ENCODE measurements around the gene KIRREL1.

Gene KIRREL1

DNA sequence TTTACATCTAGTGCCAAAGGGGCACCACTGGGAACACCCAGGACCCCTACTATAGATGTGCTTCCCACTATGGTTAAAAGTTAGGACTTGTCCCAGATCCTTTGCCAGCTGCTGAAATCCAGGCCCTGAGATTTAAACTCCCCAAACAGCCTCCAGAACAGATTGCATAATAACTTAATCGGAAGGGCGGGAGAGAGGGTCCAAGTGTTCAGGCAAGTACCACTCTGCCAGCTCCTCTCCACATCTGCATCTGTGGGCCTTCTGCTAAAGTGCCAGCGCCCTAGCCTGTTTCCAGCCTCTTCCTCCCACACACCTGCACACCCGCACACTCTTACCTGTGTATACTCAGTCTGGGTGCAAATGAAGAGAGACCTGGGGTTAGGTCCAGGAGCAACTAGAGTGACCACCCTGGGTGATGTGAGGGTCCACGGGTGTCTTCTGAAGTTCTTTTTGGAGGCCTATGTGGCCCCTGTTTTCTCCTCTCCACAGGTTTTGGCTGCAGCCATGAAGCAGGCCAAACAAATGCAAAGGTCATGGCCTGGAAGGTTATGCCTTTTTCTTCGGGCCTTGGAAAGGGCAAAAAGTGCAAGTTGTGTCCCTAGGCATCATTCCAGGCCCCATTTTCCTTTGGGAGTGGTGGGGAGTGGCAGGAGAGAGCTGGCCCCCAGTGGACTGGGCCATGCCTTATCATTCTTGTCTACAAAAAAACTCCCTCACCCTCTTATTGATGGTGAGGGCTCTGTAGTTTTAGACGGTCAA, 29.3 kb downstream of the KIRREL1 start:
- Mint-ChIP-seq H3K9me3 (no peaks in the 10 kb centered on the region), H3K27me3 (peaks cover 27 to 41% of the 10 kb centered on the region in 2 donors), H3K27ac (no peak overlapping the region), H3K36me3 (no peaks in the 10 kb centered on the region), H3K4me1 (no peaks in the 10 kb centered on the region), H3K4me3 (no peak overlapping the region)
- no peak for DNase-seq
- ATAC-seq (replicated peaks), result no peak

DNA sequence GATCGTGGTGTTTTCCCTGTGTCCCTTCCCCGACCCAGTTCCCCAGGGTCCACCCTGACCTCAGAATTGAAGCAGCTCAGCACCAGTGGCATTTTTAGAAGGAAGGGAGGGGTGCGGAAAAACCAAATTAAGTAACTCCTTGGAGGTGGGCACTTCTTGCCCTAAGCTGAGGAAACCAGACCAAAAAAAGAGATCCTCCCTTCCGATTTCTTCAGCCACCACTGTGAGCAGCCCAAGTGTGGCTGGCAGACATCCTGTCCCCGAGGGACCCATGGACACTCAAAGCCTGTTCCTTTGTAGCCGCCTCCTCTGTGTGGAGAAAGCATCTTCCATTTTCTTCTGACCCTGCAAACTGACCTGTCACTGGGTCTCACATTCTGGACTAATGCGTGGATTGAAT, 31.3 kb downstream of the KIRREL1 start:
- H3K9me3 Mint-ChIP-seq, result no peaks in the 10 kb centered on the region
- ATAC-seq (replicated peaks), result no peak
- no peak overlapping the region for H3K4me3 Mint-ChIP-seq
- H3K36me3 Mint-ChIP-seq, result no peaks in the 10 kb centered on the region
- DNase-seq, result no peak
- H3K27ac Mint-ChIP-seq, result no peak overlapping the region
- H3K27me3 Mint-ChIP-seq, result peaks cover 19 to 21% of the 10 kb centered on the region in 2 donors
- no peaks in the 10 kb centered on the region for H3K4me1 Mint-ChIP-seq

DNA sequence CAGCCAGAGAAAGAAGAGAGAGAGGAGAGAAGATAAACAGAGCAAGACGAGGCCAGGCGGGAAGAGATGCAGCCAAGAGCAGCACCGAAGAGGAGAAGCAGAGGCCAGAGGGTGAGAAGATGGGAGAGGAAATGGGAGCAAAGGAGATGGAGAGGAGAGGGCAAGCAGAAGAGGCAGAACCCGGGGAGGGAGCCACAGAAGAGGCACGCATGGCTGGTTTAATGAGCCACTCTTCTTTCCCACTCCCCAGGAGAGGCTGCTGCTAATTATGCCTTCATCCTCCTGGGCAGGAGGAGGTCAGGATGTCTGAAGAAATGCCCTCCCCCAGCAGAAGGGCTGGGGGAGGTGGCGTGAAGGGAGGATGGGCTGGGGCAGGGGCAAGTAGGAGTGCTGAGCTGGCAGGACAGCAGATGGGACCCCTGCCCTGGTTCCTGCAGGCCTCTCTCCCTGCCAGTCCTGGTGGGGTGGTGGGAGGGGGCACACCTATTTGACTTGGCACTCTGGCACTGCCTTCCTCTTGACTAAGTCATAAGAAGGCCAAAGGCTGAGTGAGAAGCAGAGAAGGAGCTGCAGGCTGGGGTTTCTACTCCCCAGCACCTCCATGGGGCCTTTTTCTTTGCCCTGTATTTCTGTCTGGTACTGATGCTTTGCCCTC, 32.3 kb downstream of the KIRREL1 start:
- peak overlapping the region; percentile 3 for H3K27ac Mint-ChIP-seq
- H3K27me3 Mint-ChIP-seq, result peaks cover 14 to 19% of the 10 kb centered on the region in 2 donors
- H3K36me3 Mint-ChIP-seq, result no peaks in the 10 kb centered on the region
- H3K4me1 Mint-ChIP-seq, result no peaks in the 10 kb centered on the region
- no peak for DNase-seq
- no peak overlapping the region for H3K4me3 Mint-ChIP-seq
- no peaks in the 10 kb centered on the region for H3K9me3 Mint-ChIP-seq
- ATAC-seq (replicated peaks), result no peak

DNA sequence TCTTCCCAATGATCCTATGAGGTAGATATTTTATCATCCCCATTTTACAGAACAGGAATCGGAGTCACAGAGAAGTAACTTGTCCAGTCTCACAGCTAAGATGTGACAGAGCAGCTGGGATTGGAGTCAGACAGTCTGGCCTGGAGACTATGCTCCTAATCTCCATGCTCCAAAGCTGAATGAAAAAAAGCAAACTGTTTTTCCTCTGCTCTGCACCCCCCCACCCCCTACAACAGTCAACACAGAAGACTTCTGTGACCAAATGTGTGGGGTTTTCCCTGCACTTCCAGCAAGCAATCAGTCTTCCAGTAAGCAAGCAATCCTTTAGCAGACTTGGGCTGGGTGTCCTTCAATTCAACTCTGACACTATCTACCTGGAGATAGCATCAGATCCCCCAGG, 33.2 kb downstream of the KIRREL1 start:
- DNase-seq, result no peak
- no peaks in the 10 kb centered on the region for H3K9me3 Mint-ChIP-seq
- H3K27ac Mint-ChIP-seq, result no peak overlapping the region
- peaks cover 21 to 23% of the 10 kb centered on the region in 2 donors for H3K27me3 Mint-ChIP-seq
- H3K4me3 Mint-ChIP-seq, result no peak overlapping the region
- peaks cover 0 to 1% of the 10 kb centered on the region in 2 donors for H3K4me1 Mint-ChIP-seq
- no peaks in the 10 kb centered on the region for H3K36me3 Mint-ChIP-seq
- no peak for ATAC-seq (replicated peaks)

DNA sequence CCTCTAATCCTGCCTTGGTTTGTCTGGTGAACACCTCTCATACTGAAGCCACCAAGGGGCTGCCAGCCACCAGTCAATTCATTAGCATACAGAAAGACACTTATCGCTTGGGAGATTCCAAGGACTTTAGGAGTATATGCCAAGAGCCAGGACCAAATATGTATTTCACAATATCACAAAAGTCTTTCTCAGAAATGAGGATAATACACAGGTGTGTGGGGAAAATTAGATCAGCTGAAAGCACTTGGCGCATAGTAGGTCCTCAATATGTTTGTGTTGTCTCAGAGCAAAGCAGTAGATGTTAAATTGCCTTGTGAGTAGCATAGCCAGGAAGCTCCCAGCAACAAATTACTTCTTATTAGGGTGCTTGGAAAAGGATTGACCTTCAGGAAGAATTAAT, 34.1 kb downstream of the KIRREL1 start:
- no peaks in the 10 kb centered on the region for H3K9me3 Mint-ChIP-seq
- ATAC-seq (replicated peaks) (no peak), DNase-seq (no peak)
- no peak overlapping the region for H3K27ac Mint-ChIP-seq
- peaks cover 0 to 1% of the 10 kb centered on the region in 2 donors for H3K4me1 Mint-ChIP-seq
- H3K4me3 Mint-ChIP-seq, result no peak overlapping the region
- no peaks in the 10 kb centered on the region for H3K36me3 Mint-ChIP-seq
- peaks cover 27% of the 10 kb centered on the region in 2 donors for H3K27me3 Mint-ChIP-seq

DNA sequence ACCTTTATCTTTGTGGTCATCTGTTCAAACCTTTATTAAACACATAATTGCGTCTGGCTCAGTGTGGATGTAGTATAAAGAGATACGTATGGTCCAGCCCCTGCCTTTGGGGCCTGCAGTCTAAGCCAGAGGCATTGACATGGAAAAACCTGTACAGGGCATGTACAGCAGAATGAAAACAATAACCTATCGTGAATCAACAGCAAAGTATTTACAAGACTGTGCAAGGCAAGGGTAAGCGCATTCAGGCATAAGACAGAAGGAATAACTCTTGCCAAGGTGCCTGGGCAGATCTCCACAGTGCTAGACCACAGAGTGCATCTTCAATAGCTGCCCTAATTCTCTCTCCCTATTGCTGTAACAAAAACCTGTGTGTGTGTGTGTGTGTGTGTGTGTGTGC, 35.5 kb downstream of the KIRREL1 start:
- no peak overlapping the region for H3K27ac Mint-ChIP-seq
- no peak for DNase-seq
- no peak overlapping the region for H3K4me3 Mint-ChIP-seq
- peaks cover 24 to 33% of the 10 kb centered on the region in 2 donors for H3K27me3 Mint-ChIP-seq
- H3K4me1 Mint-ChIP-seq, result peaks cover 0 to 1% of the 10 kb centered on the region in 2 donors
- H3K9me3 Mint-ChIP-seq, result no peaks in the 10 kb centered on the region
- no peaks in the 10 kb centered on the region for H3K36me3 Mint-ChIP-seq
- no peak for ATAC-seq (replicated peaks)

DNA sequence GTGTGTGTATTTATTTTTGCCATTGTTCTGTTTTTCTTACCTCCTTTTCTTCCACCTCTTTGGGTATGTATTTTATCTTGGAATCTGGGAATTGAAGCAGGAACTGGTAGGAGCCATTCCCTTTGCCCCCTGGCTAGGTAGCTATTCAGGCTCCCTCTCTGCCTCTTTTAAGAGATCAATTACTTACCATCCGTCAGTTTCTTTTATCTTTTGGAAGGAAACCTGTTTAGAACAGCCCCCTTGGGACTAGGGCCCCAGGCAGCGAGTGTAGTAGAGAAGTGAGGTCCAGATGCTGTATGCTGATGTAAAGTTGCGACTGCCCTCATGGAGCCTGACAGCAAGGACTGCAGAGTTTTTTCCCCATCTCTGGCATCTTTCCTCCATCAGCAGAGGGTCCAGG, 41.6 kb downstream of the KIRREL1 start:
- Mint-ChIP-seq H3K36me3 (no peaks in the 10 kb centered on the region), H3K9me3 (no peaks in the 10 kb centered on the region), H3K27ac (no peak overlapping the region), H3K27me3 (peaks cover 37 to 47% of the 10 kb centered on the region in 2 donors), H3K4me1 (peaks cover 1 to 5% of the 10 kb centered on the region in 2 donors), H3K4me3 (no peak overlapping the region)
- ATAC-seq (replicated peaks) (no peak), DNase-seq (no peak)

DNA sequence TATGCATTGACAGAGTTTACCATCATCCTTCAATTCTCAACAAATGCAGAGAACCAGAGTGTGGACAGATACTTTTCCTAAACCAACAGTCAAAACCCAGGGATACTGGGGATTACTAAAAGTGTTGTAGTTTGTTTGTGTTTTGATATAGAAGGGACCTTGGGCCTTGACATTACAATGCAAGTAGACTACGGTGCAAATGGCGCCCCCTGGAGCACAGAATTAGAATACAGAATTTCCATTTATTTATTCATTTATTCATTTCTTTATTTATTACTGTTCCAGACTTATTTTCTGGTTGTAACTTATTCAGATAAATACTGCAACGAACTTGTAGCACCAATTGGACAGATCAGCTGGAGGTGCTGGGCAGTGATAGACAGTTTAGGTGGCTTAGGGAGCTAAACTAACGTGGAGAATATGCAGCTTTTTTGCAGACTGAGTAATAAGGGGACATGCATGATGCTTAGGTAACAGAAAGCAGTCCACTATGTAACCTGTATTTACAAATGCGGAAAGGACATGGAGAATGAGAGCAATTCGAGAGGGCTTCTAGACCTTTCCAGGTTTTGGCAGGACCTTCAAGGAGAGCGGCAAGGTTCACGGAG, 42.6 kb downstream of the KIRREL1 start:
- ATAC-seq (replicated peaks) (no peak), DNase-seq (no peak)
- no peak overlapping the region for H3K4me3 Mint-ChIP-seq
- peaks cover 45 to 53% of the 10 kb centered on the region in 2 donors for H3K27me3 Mint-ChIP-seq
- no peaks in the 10 kb centered on the region for H3K9me3 Mint-ChIP-seq
- no peak overlapping the region for H3K27ac Mint-ChIP-seq
- H3K36me3 Mint-ChIP-seq, result no peaks in the 10 kb centered on the region
- H3K4me1 Mint-ChIP-seq, result peaks cover 1 to 5% of the 10 kb centered on the region in 2 donors

DNA sequence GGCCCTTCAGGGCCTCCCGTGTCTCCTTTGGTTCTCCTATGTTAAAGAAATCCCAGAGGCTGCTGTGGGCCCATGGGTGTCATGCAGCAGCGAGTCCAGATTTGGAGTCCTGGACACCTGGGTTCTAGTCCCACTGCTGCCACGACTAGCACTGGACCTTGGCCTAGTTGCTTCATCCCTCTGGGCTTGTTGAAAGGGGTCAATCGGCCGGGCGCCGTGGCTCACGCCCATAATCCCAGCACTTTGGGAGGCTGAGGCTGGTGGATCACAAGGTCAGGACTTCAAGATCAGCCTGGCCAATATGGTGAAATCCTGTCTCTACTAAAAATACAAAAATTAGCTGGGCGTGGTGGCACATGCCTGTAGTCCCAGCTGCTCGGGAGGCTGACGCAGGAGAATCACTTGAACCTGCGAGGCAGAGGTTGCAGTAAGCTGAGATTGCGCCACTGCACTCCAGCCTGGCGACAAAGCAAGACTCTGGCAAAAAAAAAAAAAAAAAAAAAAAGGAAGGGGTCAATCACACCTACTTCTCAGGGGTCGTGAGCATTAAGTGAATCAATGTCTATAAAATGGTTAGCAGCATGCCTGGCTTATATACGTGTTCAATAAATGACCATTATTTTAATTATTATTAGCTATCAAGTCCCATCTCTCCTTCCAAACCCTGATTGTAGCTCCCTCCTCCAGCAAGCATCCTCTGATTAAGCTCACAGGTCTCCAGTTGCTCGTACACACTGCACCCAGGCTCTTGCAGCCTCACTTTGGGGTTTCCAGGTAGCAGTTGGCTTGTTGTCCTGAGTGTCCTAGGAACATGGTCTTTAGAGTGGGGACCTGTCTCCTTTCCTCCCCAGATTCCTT, 43.8 kb downstream of the KIRREL1 start:
- Mint-ChIP-seq H3K9me3 (no peaks in the 10 kb centered on the region), H3K27ac (no peak overlapping the region), H3K4me3 (no peak overlapping the region), H3K4me1 (peaks cover 0 to 5% of the 10 kb centered on the region in 2 donors), H3K36me3 (no peaks in the 10 kb centered on the region), H3K27me3 (peaks cover 44 to 54% of the 10 kb centered on the region in 2 donors)
- DNase-seq, result no peak
- ATAC-seq (replicated peaks), result no peak

DNA sequence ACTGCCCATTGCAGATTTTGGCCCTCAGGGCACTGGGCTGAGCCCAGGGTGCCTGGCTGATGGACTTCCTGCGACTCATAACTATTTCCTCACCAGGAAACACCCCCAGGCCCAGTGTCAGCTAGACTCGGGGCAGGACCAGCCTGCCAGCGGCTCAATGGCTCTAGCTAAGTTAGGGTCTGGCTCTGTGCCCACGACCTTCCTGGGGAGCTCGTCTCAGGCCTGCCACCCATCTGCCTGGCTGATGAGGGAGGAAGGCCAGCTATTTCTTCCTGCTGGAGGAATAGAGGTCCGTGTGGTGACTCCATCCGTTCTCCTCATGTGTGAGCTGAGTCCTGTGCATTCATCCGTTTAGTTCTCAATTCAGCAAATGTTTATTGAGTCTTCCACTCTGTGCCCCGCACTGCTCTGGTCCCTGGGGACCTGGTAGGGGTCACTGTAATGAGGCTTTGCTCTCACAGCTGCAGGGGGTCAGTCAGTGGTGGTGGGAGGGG, 44.5 kb downstream of the KIRREL1 start:
- no peaks in the 10 kb centered on the region for H3K36me3 Mint-ChIP-seq
- no peak overlapping the region for H3K27ac Mint-ChIP-seq
- ATAC-seq (replicated peaks) (no peak), DNase-seq (no peak)
- H3K27me3 Mint-ChIP-seq, result peaks cover 44 to 53% of the 10 kb centered on the region in 2 donors
- H3K9me3 Mint-ChIP-seq, result no peaks in the 10 kb centered on the region
- no peak overlapping the region for H3K4me3 Mint-ChIP-seq
- peaks cover 0 to 5% of the 10 kb centered on the region in 2 donors for H3K4me1 Mint-ChIP-seq

DNA sequence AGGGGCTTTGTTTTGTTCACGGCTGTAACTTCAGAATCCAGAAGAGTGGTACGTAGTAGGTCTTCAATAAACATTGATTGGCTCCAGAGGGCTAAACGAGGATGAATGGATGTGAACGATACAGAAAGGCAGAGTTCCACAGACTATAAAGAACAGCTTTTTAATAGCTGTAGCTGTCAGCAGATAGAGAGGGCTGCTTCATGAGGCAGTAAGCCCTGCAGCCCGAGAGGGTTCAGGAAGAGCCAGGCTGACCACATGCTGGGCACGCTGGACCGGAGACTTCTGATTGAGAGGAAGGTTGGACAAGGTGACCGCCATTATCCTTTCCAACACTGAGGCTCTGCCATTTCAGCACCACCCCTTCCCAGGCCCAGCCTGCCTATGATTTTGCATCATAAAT, 45.3 kb downstream of the KIRREL1 start:
- Mint-ChIP-seq H3K27ac (no peak overlapping the region), H3K4me1 (peaks cover 0 to 5% of the 10 kb centered on the region in 2 donors), H3K4me3 (no peak overlapping the region), H3K27me3 (peaks cover 40 to 47% of the 10 kb centered on the region in 2 donors), H3K36me3 (no peaks in the 10 kb centered on the region), H3K9me3 (no peaks in the 10 kb centered on the region)
- no peak for DNase-seq
- ATAC-seq (replicated peaks), result no peak

DNA sequence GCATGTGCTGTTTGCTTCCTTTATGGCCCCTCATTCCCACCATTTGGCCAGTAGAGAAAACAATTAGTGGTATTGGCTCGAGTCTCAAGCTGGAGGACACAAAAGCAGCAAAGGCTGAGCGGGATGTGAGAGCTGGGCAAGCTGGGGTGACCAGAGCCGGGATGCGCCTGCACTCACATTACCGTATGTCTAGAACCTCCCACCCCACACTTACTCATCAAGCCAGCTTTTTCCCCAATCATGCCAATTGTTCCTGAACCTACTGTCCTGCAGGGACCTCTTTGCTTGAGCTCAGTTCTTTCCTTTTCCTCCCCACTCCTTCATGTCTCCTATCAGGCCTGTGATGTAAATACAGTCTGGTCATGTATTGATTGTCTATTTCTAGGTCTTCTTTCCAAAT, 45.9 kb downstream of the KIRREL1 start:
- DNase-seq (no peak), ATAC-seq (replicated peaks) (no peak)
- no peaks in the 10 kb centered on the region for H3K9me3 Mint-ChIP-seq
- H3K4me3 Mint-ChIP-seq, result no peak overlapping the region
- no peak overlapping the region for H3K27ac Mint-ChIP-seq
- peaks cover 37 to 47% of the 10 kb centered on the region in 2 donors for H3K27me3 Mint-ChIP-seq
- H3K36me3 Mint-ChIP-seq, result no peaks in the 10 kb centered on the region
- peaks cover 0 to 5% of the 10 kb centered on the region in 2 donors for H3K4me1 Mint-ChIP-seq

DNA sequence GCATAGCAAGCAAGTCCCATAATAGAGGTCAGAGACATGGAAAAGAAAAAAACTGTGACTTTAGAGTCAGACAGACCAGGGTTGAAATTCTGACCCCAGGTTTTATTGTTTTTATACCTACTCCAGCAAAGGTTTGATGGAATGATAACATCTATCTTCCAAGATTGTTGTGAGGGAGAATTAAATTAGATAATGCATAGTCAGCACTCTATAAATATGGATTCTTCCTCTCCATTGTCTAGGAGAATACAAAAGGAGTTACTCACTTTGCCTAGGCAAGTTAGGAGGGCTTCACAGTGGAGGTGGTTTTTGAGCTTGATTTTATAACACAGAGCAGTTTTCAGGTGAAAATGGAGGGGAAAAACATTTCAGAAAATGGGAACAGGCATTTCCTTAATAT, 46.9 kb downstream of the KIRREL1 start:
- Mint-ChIP-seq H3K9me3 (no peaks in the 10 kb centered on the region), H3K4me1 (peaks cover 0 to 5% of the 10 kb centered on the region in 2 donors), H3K27me3 (peaks cover 32 to 47% of the 10 kb centered on the region in 2 donors), H3K27ac (no peak overlapping the region), H3K36me3 (no peaks in the 10 kb centered on the region), H3K4me3 (no peak overlapping the region)
- ATAC-seq (replicated peaks), result no peak
- no peak for DNase-seq

DNA sequence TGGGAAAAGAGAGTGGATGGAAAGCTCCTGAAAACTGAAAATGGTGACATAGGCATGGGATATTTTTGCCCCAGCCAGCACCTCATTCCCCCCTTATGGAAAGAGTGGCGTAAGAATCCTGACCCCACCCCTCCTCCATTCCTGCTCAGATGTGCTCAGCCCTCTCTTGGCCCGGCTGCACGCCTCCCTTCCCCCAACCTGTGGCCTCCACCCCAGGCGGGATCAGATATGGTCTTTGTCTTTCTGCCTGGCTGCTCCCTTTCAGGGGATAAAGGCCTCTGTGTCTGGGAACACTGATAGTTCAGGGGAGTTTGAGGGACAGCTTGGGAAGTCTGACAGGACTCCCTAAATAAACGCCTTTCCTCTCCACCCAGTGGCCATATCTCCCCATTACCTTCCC, 49.8 kb downstream of the KIRREL1 start:
- Mint-ChIP-seq H3K9me3 (no peaks in the 10 kb centered on the region), H3K4me3 (no peak overlapping the region), H3K36me3 (no peaks in the 10 kb centered on the region), H3K27me3 (peaks cover 29 to 50% of the 10 kb centered on the region in 2 donors), H3K27ac (no peak overlapping the region), H3K4me1 (peaks cover 0 to under 1% of the 10 kb centered on the region in 2 donors)
- ATAC-seq (replicated peaks) (no peak), DNase-seq (no peak)

Data from stimulated activated naive B cell treated with anti-CD40 and anti-IgM and Interleukin-4, amounts not matched to agents 10 μg/mL and 1 μg/mL and 100 μg/mL, for 72 hours (primary cell).